ENCODE results near the gene EFHC1.
A peak's percentile ranks its signal among the peaks of the same experiment; 100 is the strongest.

The EFHC1 gene

DNA sequence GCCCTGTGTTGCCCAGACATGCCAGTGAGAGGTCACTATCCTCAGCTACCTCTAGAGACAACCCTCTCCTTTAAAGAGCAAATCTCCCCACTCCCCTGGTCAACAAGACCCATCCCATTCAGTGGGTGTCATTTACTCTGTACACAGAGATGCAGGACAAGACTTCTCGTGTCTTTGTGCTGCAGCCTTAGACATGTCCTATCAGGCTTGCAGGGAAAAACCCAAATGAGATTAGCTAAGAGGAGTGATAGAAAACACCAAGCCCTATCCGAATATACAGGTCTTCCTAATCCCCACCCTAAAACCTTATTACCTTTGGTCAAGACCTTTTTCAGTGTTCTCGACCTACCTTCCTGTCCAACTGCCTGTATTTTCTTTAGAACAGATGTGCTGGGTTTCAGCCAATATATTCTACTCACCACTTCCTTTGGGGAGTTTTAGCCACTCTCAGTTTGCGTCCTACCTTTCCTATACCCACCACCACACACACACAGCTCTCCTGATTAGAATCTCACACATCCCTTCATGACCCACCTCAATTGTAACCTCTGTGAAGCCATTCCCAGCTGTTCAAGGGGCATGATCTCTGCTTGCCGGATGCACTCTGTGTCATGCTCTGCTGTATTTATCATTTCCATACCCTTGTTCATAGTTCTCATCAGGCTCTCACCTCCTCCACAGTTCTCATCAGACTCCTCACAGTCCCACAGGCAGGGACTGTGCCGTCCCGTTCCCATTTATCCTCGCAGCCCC, 117.0 kb downstream of the EFHC1 start:
- Histone ChIP-seq H3K79me1 (ENCODE audit: low read length) (peaks cover 39% of the 10 kb centered on the region), H3K18ac (ENCODE audit: low read length) (peak overlapping the region; percentile 86), H3K79me2 (ENCODE audit: control insufficient read depth, insufficient read depth, low read length) (peaks cover 41% of the 10 kb centered on the region), H3K23ac (ENCODE audit: low read length) (no peak overlapping the region), H2BK15ac (replicated peaks; ENCODE audit: low read depth) (no peak overlapping the region), H2AK5ac (ENCODE audit: low read length) (peak overlapping the region; percentile 41), H2BK5ac (ENCODE audit: low read length) (no peak overlapping the region), H3K4me2 (ENCODE audit: low read length) (no peak overlapping the region), H4K5ac (ENCODE audit: low read length) (no peak overlapping the region), H3K56ac (ENCODE audit: low read length) (peak overlapping the region; percentile 67), H3K9ac (ENCODE audit: low read length) (no peak overlapping the region), H3K4me1 (ENCODE audit: control insufficient read depth, low read depth, low read length) (peaks cover 38% of the 10 kb centered on the region), H2BK120ac (ENCODE audit: low read depth, low read length) (no peak overlapping the region), H3K4ac (ENCODE audit: low read depth, low read length) (no peak overlapping the region), H3K27ac (ENCODE audit: low read depth, low read length) (no peak overlapping the region), H3K36me3 (ENCODE audit: control insufficient read depth, insufficient read depth, low read length) (no peaks in the 10 kb centered on the region), H3K4me3 (ENCODE audit: low read length) (no peak overlapping the region), H3K27me3 (ENCODE audit: insufficient read depth, low read length, poor library complexity) (no peaks in the 10 kb centered on the region), H4K8ac (ENCODE audit: low read depth, low read length) (no peak overlapping the region)
- DNase-seq: no peak
- whole genome bisulfite sequencing (ENCODE audit: extremely low coverage, insufficient coverage, low lambda C conversion rate): no CpG with 5 or more reads among the region's 8 CpGs

DNA sequence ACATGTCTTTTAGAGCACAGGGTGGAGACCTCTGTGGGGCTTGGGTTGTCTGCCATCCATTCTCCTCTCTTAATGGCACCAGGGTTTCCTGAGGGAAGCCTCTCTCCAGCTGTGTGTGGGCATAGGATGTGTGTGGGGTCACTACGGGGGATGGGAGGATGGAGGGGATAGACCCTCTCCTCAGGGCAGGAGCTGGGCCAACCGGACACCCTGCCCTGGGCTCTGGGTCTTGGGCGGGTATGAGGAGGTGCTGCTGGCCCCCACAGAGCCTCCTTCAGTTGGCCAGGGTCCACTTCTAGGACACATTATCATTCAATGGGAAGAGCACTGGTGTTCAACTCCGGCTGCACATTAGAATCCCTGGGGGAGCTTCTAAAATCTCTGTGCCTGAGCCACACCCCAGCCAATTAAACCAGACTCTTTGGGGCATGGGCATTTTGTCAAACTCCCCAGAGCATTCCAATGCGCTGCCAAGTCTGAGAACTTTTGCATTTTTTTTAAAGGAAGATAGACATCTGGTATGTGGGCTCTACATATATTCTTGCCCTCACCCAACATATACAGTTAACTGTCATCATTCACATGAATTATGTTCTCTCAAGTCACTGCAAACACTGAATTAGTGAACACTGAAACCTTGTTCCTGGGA, 118.2 kb downstream of the EFHC1 start:
- Histone ChIP-seq H3K4me3 (ENCODE audit: low read length) (no peak overlapping the region), H3K18ac (ENCODE audit: low read length) (peak overlapping the region; percentile 86), H3K4me1 (ENCODE audit: control insufficient read depth, low read depth, low read length) (peaks cover 40% of the 10 kb centered on the region), H2BK15ac (replicated peaks; ENCODE audit: low read depth) (no peak overlapping the region), H2BK5ac (ENCODE audit: low read length) (no peak overlapping the region), H3K4ac (ENCODE audit: low read depth, low read length) (no peak overlapping the region), H3K27ac (ENCODE audit: low read depth, low read length) (no peak overlapping the region), H4K5ac (ENCODE audit: low read length) (no peak overlapping the region), H3K56ac (ENCODE audit: low read length) (no peak overlapping the region), H3K23ac (ENCODE audit: low read length) (no peak overlapping the region), H3K79me1 (ENCODE audit: low read length) (peaks cover 40% of the 10 kb centered on the region), H3K27me3 (ENCODE audit: insufficient read depth, low read length, poor library complexity) (no peaks in the 10 kb centered on the region), H3K79me2 (ENCODE audit: control insufficient read depth, insufficient read depth, low read length) (peaks cover 43% of the 10 kb centered on the region), H3K36me3 (ENCODE audit: control insufficient read depth, insufficient read depth, low read length) (no peaks in the 10 kb centered on the region), H2BK120ac (ENCODE audit: low read depth, low read length) (no peak overlapping the region), H3K4me2 (ENCODE audit: low read length) (no peak overlapping the region), H4K8ac (ENCODE audit: low read depth, low read length) (no peak overlapping the region), H2AK5ac (ENCODE audit: low read length) (no peak overlapping the region), H3K9ac (ENCODE audit: low read length) (no peak overlapping the region)
- no CpG with 5 or more reads among the region's 5 CpGs for WGBS (ENCODE audit: extremely low coverage, insufficient coverage, low lambda C conversion rate)
- DNase-seq: no peak

DNA sequence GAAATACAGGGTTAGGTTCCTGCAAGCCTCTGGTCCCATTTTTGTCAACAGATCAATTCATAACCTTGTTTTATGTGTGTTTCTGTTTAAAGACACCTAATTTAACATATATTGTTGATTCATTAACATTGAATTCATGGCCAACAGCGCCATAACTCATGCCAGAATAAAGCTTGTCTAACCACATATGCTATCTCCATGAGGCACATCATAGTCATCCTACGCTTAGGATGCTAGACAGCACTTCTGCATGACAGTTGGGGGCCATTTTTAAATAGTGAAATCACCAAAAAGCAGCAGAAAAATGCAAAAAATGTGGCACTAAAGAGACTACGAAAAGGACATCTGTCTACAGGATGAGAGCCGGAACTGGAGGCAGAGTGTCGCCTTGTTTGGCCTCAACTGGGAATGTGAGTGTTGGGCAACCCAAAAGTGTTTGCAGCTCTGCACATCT, 118.8 kb downstream of the EFHC1 start:
- no CpG with 5 or more reads among the region's 5 CpGs for WGBS (ENCODE audit: extremely low coverage, insufficient coverage, low lambda C conversion rate)
- H3K4ac ChIP-seq (ENCODE audit: low read depth, low read length): no peak overlapping the region
- H2AK5ac ChIP-seq (ENCODE audit: low read length): no peak overlapping the region
- H4K8ac ChIP-seq (ENCODE audit: low read depth, low read length): no peak overlapping the region
- no peak overlapping the region for H2BK120ac ChIP-seq (ENCODE audit: low read depth, low read length)
- H3K4me1 ChIP-seq (ENCODE audit: control insufficient read depth, low read depth, low read length): peaks cover 45% of the 10 kb centered on the region
- DNase-seq: peak; percentile 79
- peaks cover 40% of the 10 kb centered on the region for H3K79me1 ChIP-seq (ENCODE audit: low read length)
- no peak overlapping the region for H3K56ac ChIP-seq (ENCODE audit: low read length)
- no peak overlapping the region for H4K5ac ChIP-seq (ENCODE audit: low read length)
- peak overlapping the region; percentile 40 for H2BK5ac ChIP-seq (ENCODE audit: low read length)
- H3K27me3 ChIP-seq (ENCODE audit: insufficient read depth, low read length, poor library complexity): no peaks in the 10 kb centered on the region
- no peak overlapping the region for H3K4me3 ChIP-seq (ENCODE audit: low read length)
- no peak overlapping the region for H2BK15ac ChIP-seq (replicated peaks; ENCODE audit: low read depth)
- no peak overlapping the region for H3K9ac ChIP-seq (ENCODE audit: low read length)
- no peaks in the 10 kb centered on the region for H3K36me3 ChIP-seq (ENCODE audit: control insufficient read depth, insufficient read depth, low read length)
- no peak overlapping the region for H3K4me2 ChIP-seq (ENCODE audit: low read length)
- no peak overlapping the region for H3K23ac ChIP-seq (ENCODE audit: low read length)
- H3K79me2 ChIP-seq (ENCODE audit: control insufficient read depth, insufficient read depth, low read length): peaks cover 43% of the 10 kb centered on the region
- peak overlapping the region; percentile 6 for H3K27ac ChIP-seq (ENCODE audit: low read depth, low read length)
- H3K18ac ChIP-seq (ENCODE audit: low read length): no peak overlapping the region

DNA sequence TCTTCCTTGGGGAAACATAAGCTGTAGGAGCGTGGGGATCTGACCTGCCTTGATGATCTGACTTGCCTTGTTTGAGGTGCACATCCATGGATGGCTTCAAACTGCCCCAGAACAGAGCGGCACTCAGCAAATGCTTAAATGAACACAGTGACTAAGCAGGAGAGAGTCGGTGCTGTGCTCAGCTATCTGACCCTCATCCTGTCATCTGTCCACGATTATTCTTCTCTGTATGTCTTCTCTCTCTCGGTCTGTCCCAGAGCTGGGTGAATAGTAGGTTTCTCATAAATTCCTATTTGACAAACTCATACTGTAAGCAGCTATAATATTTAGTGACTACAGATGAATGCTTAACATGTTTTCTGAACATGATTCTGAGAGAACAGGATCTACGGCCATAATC, 119.5 kb downstream of the EFHC1 start:
- Histone ChIP-seq H3K23ac (ENCODE audit: low read length) (peak overlapping the region; percentile 48), H2BK5ac (ENCODE audit: low read length) (peak overlapping the region; percentile 25), H4K5ac (ENCODE audit: low read length) (no peak overlapping the region), H3K4me2 (ENCODE audit: low read length) (no peak overlapping the region), H2BK120ac (ENCODE audit: low read depth, low read length) (no peak overlapping the region), H3K27ac (ENCODE audit: low read depth, low read length) (peak overlapping the region; percentile 18), H4K8ac (ENCODE audit: low read depth, low read length) (no peak overlapping the region), H3K4ac (ENCODE audit: low read depth, low read length) (peak overlapping the region; percentile 75), H3K18ac (ENCODE audit: low read length) (no peak overlapping the region), H2BK15ac (replicated peaks; ENCODE audit: low read depth) (no peak overlapping the region), H3K4me3 (ENCODE audit: low read length) (no peak overlapping the region), H3K36me3 (ENCODE audit: control insufficient read depth, insufficient read depth, low read length) (no peaks in the 10 kb centered on the region), H2AK5ac (ENCODE audit: low read length) (peak overlapping the region; percentile 34), H3K79me1 (ENCODE audit: low read length) (peaks cover 43% of the 10 kb centered on the region), H3K27me3 (ENCODE audit: insufficient read depth, low read length, poor library complexity) (no peaks in the 10 kb centered on the region), H3K4me1 (ENCODE audit: control insufficient read depth, low read depth, low read length) (peaks cover 52% of the 10 kb centered on the region), H3K79me2 (ENCODE audit: control insufficient read depth, insufficient read depth, low read length) (peaks cover 43% of the 10 kb centered on the region), H3K56ac (ENCODE audit: low read length) (peak overlapping the region; percentile 70), H3K9ac (ENCODE audit: low read length) (peak overlapping the region; percentile 20)
- DNase-seq: no peak
- no CpG with 5 or more reads among the region's 6 CpGs for WGBS (ENCODE audit: extremely low coverage, insufficient coverage, low lambda C conversion rate)

DNA sequence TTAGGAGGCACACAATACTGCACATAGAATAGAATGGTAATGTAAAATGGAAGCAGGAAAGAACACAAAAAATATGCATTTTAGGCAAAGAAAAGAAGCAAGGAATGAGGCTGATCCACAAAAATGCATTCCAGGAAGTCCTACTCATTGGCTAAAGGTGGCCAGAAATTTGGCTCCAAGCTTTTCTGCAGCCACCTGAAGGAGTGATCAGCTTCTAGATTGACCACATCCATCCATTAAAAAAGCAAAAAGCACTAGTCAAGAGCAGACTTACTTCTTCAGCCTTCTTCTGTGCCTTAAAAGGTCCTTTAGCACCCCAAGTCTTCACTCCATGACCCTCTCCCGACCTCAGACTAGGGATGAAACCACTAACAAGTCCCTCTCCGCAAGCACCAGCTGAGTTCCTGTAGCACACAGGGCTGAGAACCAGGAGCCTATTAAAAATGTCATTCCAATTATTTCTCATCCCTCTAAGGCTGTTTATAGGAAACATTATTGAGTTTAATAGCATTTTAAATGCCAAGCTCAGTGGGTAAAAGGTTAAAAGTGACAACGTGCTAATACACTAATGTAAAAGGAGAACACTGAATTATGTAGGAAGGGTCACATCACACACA, 120.3 kb downstream of the EFHC1 start:
- Histone ChIP-seq H3K27ac (ENCODE audit: low read depth, low read length) (no peak overlapping the region), H3K36me3 (ENCODE audit: control insufficient read depth, insufficient read depth, low read length) (no peaks in the 10 kb centered on the region), H2BK5ac (ENCODE audit: low read length) (peak overlapping the region; percentile 61), H4K8ac (ENCODE audit: low read depth, low read length) (no peak overlapping the region), H3K23ac (ENCODE audit: low read length) (no peak overlapping the region), H3K79me1 (ENCODE audit: low read length) (peaks cover 43% of the 10 kb centered on the region), H3K4me1 (ENCODE audit: control insufficient read depth, low read depth, low read length) (peaks cover 54% of the 10 kb centered on the region), H2BK15ac (replicated peaks; ENCODE audit: low read depth) (no peak overlapping the region), H3K56ac (ENCODE audit: low read length) (peak overlapping the region; percentile 25), H2AK5ac (ENCODE audit: low read length) (peak overlapping the region; percentile 74), H2BK120ac (ENCODE audit: low read depth, low read length) (no peak overlapping the region), H3K27me3 (ENCODE audit: insufficient read depth, low read length, poor library complexity) (no peaks in the 10 kb centered on the region), H3K4me3 (ENCODE audit: low read length) (no peak overlapping the region), H4K5ac (ENCODE audit: low read length) (no peak overlapping the region), H3K4ac (ENCODE audit: low read depth, low read length) (no peak overlapping the region), H3K4me2 (ENCODE audit: low read length) (no peak overlapping the region), H3K79me2 (ENCODE audit: control insufficient read depth, insufficient read depth, low read length) (peaks cover 44% of the 10 kb centered on the region), H3K9ac (ENCODE audit: low read length) (no peak overlapping the region), H3K18ac (ENCODE audit: low read length) (no peak overlapping the region)
- no CpG with 5 or more reads among the region's 3 CpGs for WGBS (ENCODE audit: extremely low coverage, insufficient coverage, low lambda C conversion rate)
- no peak for DNase-seq

All from mesendoderm (in vitro differentiated cells).